ENCODE data around the gene COL2A1. TPM values are rescaled to one million over a fixed set of nuclear protein-coding genes. Genes with fewer than 3 reads are reported as not detected.

The COL2A1 gene
- total RNA-seq, 2 donors from 2014 or later, result not detected

DNA sequence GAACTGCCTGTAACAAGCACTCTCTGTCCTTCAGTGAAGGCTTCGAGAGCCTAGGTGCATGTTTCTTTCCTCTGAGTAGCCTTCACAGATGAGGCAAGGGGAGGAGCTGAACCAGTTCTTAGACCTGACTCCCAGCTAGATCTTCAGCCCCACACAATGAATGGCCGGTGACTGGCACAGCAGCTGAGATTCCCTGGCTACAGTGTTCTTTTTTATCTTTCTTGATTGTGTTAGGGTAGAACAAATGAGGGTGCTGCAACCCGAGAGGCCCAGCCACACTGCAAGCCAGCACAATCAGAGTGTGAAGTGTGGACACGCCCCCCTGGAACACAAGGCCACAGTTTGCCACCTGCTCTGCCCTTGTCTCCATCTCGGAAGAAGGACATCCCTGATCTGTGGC is 19.1 kb upstream of the COL2A1 start:
- Mint-ChIP-seq H3K4me3 (no peak overlapping the region), H3K9me3 (no peaks in the 10 kb centered on the region), H3K4me1 (no peaks in the 10 kb centered on the region), H3K27me3 (peaks cover 21% of the 10 kb centered on the region), H3K27ac (no peak overlapping the region), H3K36me3 (ENCODE audit: low read depth) (no peaks in the 10 kb centered on the region)
- ATAC-seq (replicated peaks), result no peak

DNA sequence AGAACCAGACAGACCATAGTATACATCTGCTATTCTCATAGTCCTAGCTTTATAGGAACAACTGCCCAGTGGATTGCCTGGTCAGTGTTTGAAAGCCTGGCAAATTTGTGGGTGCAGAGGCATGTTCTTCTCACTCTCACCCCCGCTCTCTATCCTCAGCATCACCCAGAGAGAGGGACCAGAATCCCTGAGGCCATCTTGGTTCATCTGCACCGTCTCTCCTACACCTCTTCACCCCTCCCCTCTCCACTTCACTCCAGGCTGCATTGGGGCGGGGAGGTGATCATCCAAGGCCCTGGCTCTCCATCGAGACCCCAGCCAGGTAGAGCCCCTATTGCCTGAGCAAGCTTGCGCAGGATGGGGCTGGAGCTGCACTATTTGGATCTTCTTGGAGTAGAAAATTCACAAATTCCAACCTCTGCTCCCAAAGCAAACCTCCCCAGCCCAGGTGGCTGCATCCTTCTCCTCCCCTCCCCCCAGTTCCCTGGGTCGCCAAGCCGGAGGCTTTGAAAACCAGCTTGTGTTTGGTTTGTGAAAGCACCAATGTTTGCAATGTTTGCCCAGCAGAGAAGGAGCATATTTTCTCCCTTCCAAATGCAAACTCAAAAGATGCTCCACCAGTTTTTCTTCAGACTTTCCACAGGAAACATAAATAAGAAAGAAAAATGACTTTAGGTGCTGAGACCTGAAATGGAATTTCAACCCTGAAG is 18.6 kb upstream of the COL2A1 start:
- Mint-ChIP-seq H3K27me3 (peaks cover 23% of the 10 kb centered on the region), H3K27ac (no peak overlapping the region), H3K4me1 (no peaks in the 10 kb centered on the region), H3K4me3 (no peak overlapping the region), H3K9me3 (no peaks in the 10 kb centered on the region), H3K36me3 (ENCODE audit: low read depth) (no peaks in the 10 kb centered on the region)
- ATAC-seq (replicated peaks), result no peak

GRCh38 chr12:48022180-48022521 is 17.9 kb upstream of the COL2A1 start:
- H3K36me3 Mint-ChIP-seq (ENCODE audit: low read depth), result no peaks in the 10 kb centered on the region
- no peak overlapping the region for H3K4me3 Mint-ChIP-seq
- no peak overlapping the region for H3K27ac Mint-ChIP-seq
- no peaks in the 10 kb centered on the region for H3K4me1 Mint-ChIP-seq
- H3K9me3 Mint-ChIP-seq, result no peaks in the 10 kb centered on the region
- no peak for ATAC-seq (replicated peaks)
- peaks cover 27% of the 10 kb centered on the region for H3K27me3 Mint-ChIP-seq

- Mint-ChIP-seq H3K27ac (no peak overlapping the region), H3K27me3 (peaks cover 27% of the 10 kb centered on the region), H3K4me3 (no peak overlapping the region), H3K9me3 (no peaks in the 10 kb centered on the region), H3K36me3 (ENCODE audit: low read depth) (no peaks in the 10 kb centered on the region), H3K4me1 (no peaks in the 10 kb centered on the region)
- ATAC-seq (replicated peaks), result no peak
Observed at GRCh38 chr12:48021485-48022179, 17.4 kb upstream of the COL2A1 start.

DNA sequence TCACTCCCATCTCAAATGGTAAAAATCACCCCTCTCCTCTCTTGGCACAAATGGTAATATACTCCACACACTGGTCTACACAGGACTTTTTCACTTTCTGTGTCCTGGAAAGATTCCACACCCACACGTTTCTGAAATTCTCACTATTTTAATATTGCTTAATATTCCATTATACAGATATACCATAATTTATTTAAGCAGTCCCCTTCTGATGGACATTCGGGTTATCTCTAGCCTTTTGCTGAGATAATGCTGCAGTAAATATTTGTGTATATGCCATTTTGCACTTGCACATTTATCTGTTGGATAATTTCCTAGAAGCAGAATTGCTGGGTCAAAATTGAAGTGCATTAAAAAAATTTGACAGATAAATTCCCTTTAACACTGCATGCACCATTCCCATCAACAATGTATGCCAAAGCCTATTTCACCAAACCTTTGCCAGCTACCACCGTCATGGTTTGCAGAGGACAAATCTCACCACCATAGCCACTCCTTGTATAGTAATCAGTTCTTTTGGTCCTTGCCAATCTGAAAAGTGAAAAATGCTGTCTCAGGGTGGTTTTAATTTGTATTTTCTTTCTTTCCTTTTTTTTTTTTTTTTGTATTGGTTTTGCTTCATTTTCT is 15.5 kb upstream of the COL2A1 start:
- H3K4me1 Mint-ChIP-seq, result no peaks in the 10 kb centered on the region
- H3K4me3 Mint-ChIP-seq, result no peak overlapping the region
- no peak for ATAC-seq (replicated peaks)
- H3K27me3 Mint-ChIP-seq, result peaks cover 25% of the 10 kb centered on the region
- H3K27ac Mint-ChIP-seq, result no peak overlapping the region
- no peaks in the 10 kb centered on the region for H3K36me3 Mint-ChIP-seq (ENCODE audit: low read depth)
- no peaks in the 10 kb centered on the region for H3K9me3 Mint-ChIP-seq

GRCh38 chr12:48018618-48018995 is 14.3 kb upstream of the COL2A1 start:
- Mint-ChIP-seq H3K4me3 (no peak overlapping the region), H3K9me3 (no peaks in the 10 kb centered on the region), H3K27me3 (peaks cover 24% of the 10 kb centered on the region), H3K27ac (no peak overlapping the region), H3K36me3 (ENCODE audit: low read depth) (no peaks in the 10 kb centered on the region), H3K4me1 (no peaks in the 10 kb centered on the region)
- no peak for ATAC-seq (replicated peaks)

- Mint-ChIP-seq H3K27ac (no peak overlapping the region), H3K4me3 (no peak overlapping the region), H3K9me3 (no peaks in the 10 kb centered on the region), H3K4me1 (no peaks in the 10 kb centered on the region), H3K36me3 (ENCODE audit: low read depth) (no peaks in the 10 kb centered on the region), H3K27me3 (peaks cover 26% of the 10 kb centered on the region)
- ATAC-seq (replicated peaks), result no peak
Observed at GRCh38 chr12:48017921-48018617, 13.8 kb upstream of the COL2A1 start.

GRCh38 chr12:48017496-48017895 is 13.2 kb upstream of the COL2A1 start:
- no peak for ATAC-seq (replicated peaks)
- H3K4me1 Mint-ChIP-seq, result no peaks in the 10 kb centered on the region
- no peaks in the 10 kb centered on the region for H3K9me3 Mint-ChIP-seq
- H3K4me3 Mint-ChIP-seq, result no peak overlapping the region
- H3K27ac Mint-ChIP-seq, result no peak overlapping the region
- H3K36me3 Mint-ChIP-seq (ENCODE audit: low read depth), result no peaks in the 10 kb centered on the region
- H3K27me3 Mint-ChIP-seq, result peaks cover 26% of the 10 kb centered on the region

- H3K27me3 Mint-ChIP-seq, result peaks cover 21% of the 10 kb centered on the region
- no peaks in the 10 kb centered on the region for H3K4me1 Mint-ChIP-seq
- no peak overlapping the region for H3K27ac Mint-ChIP-seq
- no peak for ATAC-seq (replicated peaks)
- no peak overlapping the region for H3K4me3 Mint-ChIP-seq
- no peaks in the 10 kb centered on the region for H3K36me3 Mint-ChIP-seq (ENCODE audit: low read depth)
- no peaks in the 10 kb centered on the region for H3K9me3 Mint-ChIP-seq
Observed at GRCh38 chr12:48016373-48017020, 12.2 kb upstream of the COL2A1 start.

GRCh38 chr12:48015954-48016353 is 11.7 kb upstream of the COL2A1 start:
- no peaks in the 10 kb centered on the region for H3K36me3 Mint-ChIP-seq (ENCODE audit: low read depth)
- peaks cover 22% of the 10 kb centered on the region for H3K27me3 Mint-ChIP-seq
- no peak overlapping the region for H3K4me3 Mint-ChIP-seq
- H3K27ac Mint-ChIP-seq, result no peak overlapping the region
- H3K4me1 Mint-ChIP-seq, result no peaks in the 10 kb centered on the region
- no peaks in the 10 kb centered on the region for H3K9me3 Mint-ChIP-seq
- no peak for ATAC-seq (replicated peaks)

DNA sequence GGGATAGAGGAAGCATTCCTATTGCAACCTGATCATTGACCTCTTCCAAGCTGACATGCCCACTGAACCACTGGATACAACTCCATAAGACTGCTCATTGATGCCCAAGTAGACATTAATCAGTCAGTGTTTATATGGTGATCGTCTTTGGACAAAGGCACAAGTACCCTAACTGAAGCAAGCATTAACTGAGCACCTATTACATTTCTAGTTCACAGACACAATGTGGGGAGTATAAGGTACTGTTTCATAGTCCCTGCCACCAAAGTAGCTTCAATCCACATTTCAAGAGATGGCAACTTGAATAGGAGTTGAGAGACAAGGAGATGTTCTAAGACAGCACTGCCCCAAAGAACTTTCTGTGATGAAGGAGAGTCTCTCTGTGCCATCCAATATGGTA is 10.9 kb upstream of the COL2A1 start:
- H3K36me3 Mint-ChIP-seq (ENCODE audit: low read depth), result no peaks in the 10 kb centered on the region
- H3K27ac Mint-ChIP-seq, result no peak overlapping the region
- H3K9me3 Mint-ChIP-seq, result no peaks in the 10 kb centered on the region
- no peaks in the 10 kb centered on the region for H3K4me1 Mint-ChIP-seq
- ATAC-seq (replicated peaks), result no peak
- peaks cover 24% of the 10 kb centered on the region for H3K27me3 Mint-ChIP-seq
- no peak overlapping the region for H3K4me3 Mint-ChIP-seq

GRCh38 chr12:48013287-48013686 is 9.0 kb upstream of the COL2A1 start:
- H3K36me3 Mint-ChIP-seq (ENCODE audit: low read depth), result no peaks in the 10 kb centered on the region
- no peak overlapping the region for H3K27ac Mint-ChIP-seq
- ATAC-seq (replicated peaks), result no peak
- peaks cover 30% of the 10 kb centered on the region for H3K27me3 Mint-ChIP-seq
- H3K4me1 Mint-ChIP-seq, result no peaks in the 10 kb centered on the region
- no peak overlapping the region for H3K4me3 Mint-ChIP-seq
- no peaks in the 10 kb centered on the region for H3K9me3 Mint-ChIP-seq

DNA sequence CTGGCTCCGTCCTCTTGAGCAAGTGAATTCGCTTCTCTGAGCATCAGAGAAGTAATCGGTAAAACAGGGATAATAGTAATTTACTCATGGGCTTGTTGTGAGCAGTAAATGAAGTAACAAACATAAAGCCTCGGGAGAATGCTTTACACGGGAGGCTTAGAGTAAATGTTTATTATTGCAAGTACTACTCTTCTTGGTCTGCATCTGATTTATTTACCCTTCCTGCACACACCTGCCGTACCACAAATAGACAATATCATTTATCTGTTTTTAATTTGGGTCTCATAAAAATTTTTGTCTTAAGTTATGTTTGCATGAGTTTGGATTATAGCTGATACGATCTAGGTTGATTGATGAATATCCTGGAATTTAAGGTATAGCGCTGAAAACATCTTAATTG is 7.8 kb upstream of the COL2A1 start:
- H3K27me3 Mint-ChIP-seq, result peaks cover 35% of the 10 kb centered on the region
- no peaks in the 10 kb centered on the region for H3K4me1 Mint-ChIP-seq
- no peak overlapping the region for H3K4me3 Mint-ChIP-seq
- ATAC-seq (replicated peaks), result no peak
- H3K36me3 Mint-ChIP-seq (ENCODE audit: low read depth), result no peaks in the 10 kb centered on the region
- H3K9me3 Mint-ChIP-seq, result no peaks in the 10 kb centered on the region
- no peak overlapping the region for H3K27ac Mint-ChIP-seq

- Mint-ChIP-seq H3K27me3 (peaks cover 50% of the 10 kb centered on the region), H3K36me3 (ENCODE audit: low read depth) (no peaks in the 10 kb centered on the region), H3K4me1 (no peaks in the 10 kb centered on the region), H3K4me3 (no peak overlapping the region), H3K27ac (no peak overlapping the region), H3K9me3 (no peaks in the 10 kb centered on the region)
- ATAC-seq (replicated peaks), result no peak
Observed at GRCh38 chr12:48010366-48010970, 6.2 kb upstream of the COL2A1 start.

All from activated T-helper 17 cell treated with anti-CD3 and anti-CD28 coated beads, Interleukin-2, amount 50 U/mL, for 72 hours (primary cell).